ENCODE measurements around the gene LRRN4.

- TF ChIP-seq RAD21 (IDR thresholded peaks at IDR 0.05; ENCODE audit: low read length) (no peak), CTCF (conservative IDR thresholded peaks at IDR 0.05; ENCODE audit: low read depth, low read length) (no peak), SMC3 (IDR thresholded peaks at IDR 0.05; ENCODE audit: low read depth, low read length) (no peak), POLR2A (IDR thresholded peaks at IDR 0.05; ENCODE audit: low read depth, low read length) (no peak), MAFK (IDR thresholded peaks at IDR 0.05; ENCODE audit: low read depth, low read length) (no peak)
Observed at GRCh38 chr20:6046432-6046831, 7.4 kb downstream of the LRRN4 start.

Data from IMR-90 (cell line).